GM12873 (cell line): Measurements from ENCODE around the gene SLAMF1.

Experiments
- TF ChIP-seq, protein P1 (sequence below): IDR thresholded peaks from 2 replicates; pipeline ENCODE4 v1.5.1; 2012; ENCODE audit warnings: low read depth, mild to moderate bottlenecking, moderate library complexity, low read length, control low read depth; ENCODE audit not compliant: insufficient read depth; ENCODE audit errors: missing control alignments

The SLAMF1 gene

GRCh38 chr1:160637065-160637464 lies 9.8 kb downstream of the SLAMF1 start:
- TF ChIP-seq, protein P1, sequence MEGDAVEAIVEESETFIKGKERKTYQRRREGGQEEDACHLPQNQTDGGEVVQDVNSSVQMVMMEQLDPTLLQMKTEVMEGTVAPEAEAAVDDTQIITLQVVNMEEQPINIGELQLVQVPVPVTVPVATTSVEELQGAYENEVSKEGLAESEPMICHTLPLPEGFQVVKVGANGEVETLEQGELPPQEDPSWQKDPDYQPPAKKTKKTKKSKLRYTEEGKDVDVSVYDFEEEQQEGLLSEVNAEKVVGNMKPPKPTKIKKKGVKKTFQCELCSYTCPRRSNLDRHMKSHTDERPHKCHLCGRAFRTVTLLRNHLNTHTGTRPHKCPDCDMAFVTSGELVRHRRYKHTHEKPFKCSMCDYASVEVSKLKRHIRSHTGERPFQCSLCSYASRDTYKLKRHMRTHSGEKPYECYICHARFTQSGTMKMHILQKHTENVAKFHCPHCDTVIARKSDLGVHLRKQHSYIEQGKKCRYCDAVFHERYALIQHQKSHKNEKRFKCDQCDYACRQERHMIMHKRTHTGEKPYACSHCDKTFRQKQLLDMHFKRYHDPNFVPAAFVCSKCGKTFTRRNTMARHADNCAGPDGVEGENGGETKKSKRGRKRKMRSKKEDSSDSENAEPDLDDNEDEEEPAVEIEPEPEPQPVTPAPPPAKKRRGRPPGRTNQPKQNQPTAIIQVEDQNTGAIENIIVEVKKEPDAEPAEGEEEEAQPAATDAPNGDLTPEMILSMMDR = no peak

GRCh38 chr1:160636547-160636946 lies 10.3 kb downstream of the SLAMF1 start:
- TF ChIP-seq, protein P1 = no peak

DNA sequence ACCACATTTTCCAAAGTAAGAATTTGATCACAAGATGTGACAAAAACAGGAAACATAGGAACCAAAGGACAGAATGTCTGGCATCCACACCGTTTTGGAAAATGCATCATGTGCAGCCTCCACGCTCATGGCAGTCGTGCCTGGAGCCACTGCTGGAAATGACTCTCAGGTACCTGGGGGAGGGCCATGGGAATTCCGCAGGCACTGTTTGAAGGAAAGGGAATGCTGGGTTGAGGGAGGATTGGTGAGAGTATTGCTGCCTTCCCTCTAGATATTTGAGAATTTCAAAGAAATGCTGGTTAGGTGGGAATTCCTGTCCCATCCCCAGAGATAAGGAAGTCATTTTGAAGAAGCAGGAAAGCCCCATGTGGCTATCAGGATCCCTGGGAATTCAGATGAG lies 10.8 kb downstream of the SLAMF1 start:
- TF ChIP-seq, protein P1 = no peak

- TF ChIP-seq, protein P1 = no peak
These were observed 12.0 kb downstream of the SLAMF1 start for GRCh38 chr1:160634543-160635491.

GRCh38 chr1:160633330-160633903 lies 13.4 kb downstream of the SLAMF1 start:
- TF ChIP-seq, protein P1 = no peak

DNA sequence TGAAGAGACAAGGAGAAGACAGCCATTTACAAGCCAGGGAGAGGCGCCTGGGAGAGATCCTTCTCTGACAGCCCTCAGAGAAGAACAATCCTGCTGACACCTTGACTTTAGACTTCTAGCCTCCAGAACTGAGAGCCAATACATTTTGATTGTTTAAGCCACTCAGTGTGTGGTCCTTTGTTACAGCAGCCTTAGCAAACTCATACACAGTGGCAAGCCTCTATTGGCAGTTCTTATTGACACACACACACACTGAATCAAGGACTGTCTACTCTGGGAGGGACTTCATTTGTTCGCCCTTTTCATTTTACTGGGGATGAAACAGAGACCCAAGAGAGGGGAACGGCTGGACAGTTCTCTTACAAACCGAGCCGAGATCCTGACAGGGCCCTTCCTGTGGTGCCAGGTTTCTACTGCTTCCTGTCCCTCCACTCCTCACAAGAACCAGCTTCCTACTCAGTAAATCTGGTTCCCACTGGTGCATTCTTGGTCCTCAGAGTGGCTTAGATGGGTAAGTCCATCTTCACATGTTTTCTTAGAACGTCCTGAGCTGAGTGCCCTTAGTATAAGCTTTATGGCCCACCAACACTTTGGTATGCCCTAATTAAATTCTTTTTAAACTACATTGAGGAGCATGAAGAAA lies 14.7 kb downstream of the SLAMF1 start:
- TF ChIP-seq, protein P1 = no peak
